Smooth muscle cell (in vitro differentiated cells): ENCODE measurements around the gene TFEB. TPM values are rescaled to one million over a fixed set of nuclear protein-coding genes. Genes with fewer than 3 reads are reported as not detected.

Experiments used
- polyA plus RNA-seq: library from polyadenylated mRNA; unstranded; fragments of >200 nt; fragmentation: Nextera tagmentation; extraction: Ambion mirVana; gene quantifications from 2 replicates; pipeline ENCODE4 v1.2.1, GENCODE V29; 2016
- small RNA-seq: library from RNA; depleted of rRNA; stranded (forward); fragments of <200 nt; gene quantifications from one replicate; pipeline ENCODE3, GENCODE V24; 2014
- total RNA-seq: library from RNA; depleted of rRNA; stranded (reverse); fragments of >200 nt; gene quantifications from 2 replicates; pipeline ENCODE4 v1.2.3, GENCODE V29; 2014

Gene TFEB
- total and polyA plus RNA-seq, 2 experiments from 2014 or later, result 15.3 to 15.7 TPM

Small RNAs within 50 kb of the gene (small RNA-seq; reads per million reads assigned to genes)
- gene AL365205.3, result not detected

Other genes with a start within 250 kb of the TFEB start
- gene FOXP4, start 189.2 kb downstream of the TFEB start, total RNA-seq, result 3.5 and 5.3 TPM in 2 replicates
- gene FOXP4, start 189.2 kb downstream of the TFEB start, polyA plus RNA-seq, result 31.9 and 35.9 TPM in 2 replicates
- 168 and 172 TPM in 2 replicates for gene MDFI, start 97.1 kb downstream of the TFEB start, total RNA-seq
- gene MDFI, start 97.1 kb downstream of the TFEB start, polyA plus RNA-seq, result 92.9 and 102 TPM in 2 replicates
- gene PGC, start 11.8 kb upstream of the TFEB start, total RNA-seq, result not detected in 2 replicates
- gene PGC, start 11.8 kb upstream of the TFEB start, polyA plus RNA-seq, result not detected in 2 replicates
- gene FRS3, start 44.3 kb upstream of the TFEB start, total RNA-seq, result 3.1 and 5.6 TPM in 2 replicates
- 4.8 and 6.4 TPM in 2 replicates for gene FRS3, start 44.3 kb upstream of the TFEB start, polyA plus RNA-seq
- 2.0 TPM in 1 of 2 replicates, not detected in the other for gene PRICKLE4, start 45.2 kb upstream of the TFEB start, total RNA-seq
- 1.1 TPM in 1 of 2 replicates, not detected in the other for gene PRICKLE4, start 45.2 kb upstream of the TFEB start, polyA plus RNA-seq
- gene TOMM6, start 52.1 kb upstream of the TFEB start, total RNA-seq, result 194 and 253 TPM in 2 replicates
- 233 and 235 TPM in 2 replicates for gene TOMM6, start 52.1 kb upstream of the TFEB start, polyA plus RNA-seq
- gene USP49, start 159.8 kb upstream of the TFEB start, total RNA-seq, result 2.3 and 5.2 TPM in 2 replicates
- 1.9 and 3.0 TPM in 2 replicates for gene USP49, start 159.8 kb upstream of the TFEB start, polyA plus RNA-seq
- 13.2 and 13.4 TPM in 2 replicates for gene MED20, start 185.5 kb upstream of the TFEB start, total RNA-seq
- gene MED20, start 185.5 kb upstream of the TFEB start, polyA plus RNA-seq, result 14.0 and 14.9 TPM in 2 replicates
- 10.8 and 11.4 TPM in 2 replicates for gene BYSL, start 185.9 kb upstream of the TFEB start, total RNA-seq
- 23.8 and 26.2 TPM in 2 replicates for gene BYSL, start 185.9 kb upstream of the TFEB start, polyA plus RNA-seq
- 31.5 and 48.0 TPM in 2 replicates for gene CCND3, start 206.2 kb upstream of the TFEB start, total RNA-seq
- 84.2 and 107 TPM in 2 replicates for gene CCND3, start 206.2 kb upstream of the TFEB start, polyA plus RNA-seq